K562 (cell line): ENCODE results near the gene GJC2. TPM values are rescaled to one million over a fixed set of nuclear protein-coding genes. Genes with fewer than 3 reads are reported as not detected.

ENCODE experiments used
- AFF4 ChIP-seq: sonication (generic); formaldehyde crosslinking; IDR thresholded peaks from 2 replicates; pipeline ENCODE4 v1.8.0; 2023; ENCODE audit warnings: mild to moderate bottlenecking, missing genetic modification reagents
- ARID2 ChIP-seq: fragments of 450-650 bp; IDR thresholded peaks from 2 replicates; pipeline ENCODE4 v1.6.1; 2017; ENCODE audit warnings: antibody characterized with exemption, mild to moderate bottlenecking
- BRD4 ChIP-seq: fragments of 200-600 bp; sonication (generic); IDR thresholded peaks from 2 replicates; pipeline ENCODE4 v1.6.1; 2017; ENCODE audit warnings: inconsistent platforms
- E2F3 ChIP-seq: fragments of 250-450 bp; sonication (Bioruptor Pico); IDR thresholded peaks from 2 replicates; pipeline ENCODE4 v1.4.0; 2020; ENCODE audit warnings: mild to moderate bottlenecking
- EGR1 ChIP-seq: fragments of 450-650 bp; conservative IDR thresholded peaks from 2 replicates; pipeline ENCODE4 v1.6.1; 2017; ENCODE audit warnings: mild to moderate bottlenecking
- FOSL1 ChIP-seq: fragments of 200-800 bp; sonication (Bioruptor generic); conservative IDR thresholded peaks from 2 replicates; pipeline ENCODE4 v1.6.1; 2016; ENCODE audit warnings: missing genetic modification characterization, missing compliant biosample characterization
- KLF16 ChIP-seq: IDR thresholded peaks from 2 replicates; pipeline ENCODE4 v1.6.1; 2016; ENCODE audit warnings: antibody characterized with exemption
- MCM3 ChIP-seq: fragments of 450-650 bp; IDR thresholded peaks from 2 replicates; pipeline ENCODE4 v1.6.1; 2016
- NBN ChIP-seq: fragments of 450-650 bp; IDR thresholded peaks from 2 replicates; pipeline ENCODE4 v1.6.1; 2016; ENCODE audit warnings: low read depth, mild to moderate bottlenecking
- NCOA6 ChIP-seq: fragments of 450-650 bp; IDR thresholded peaks from 2 replicates; pipeline ENCODE4 v1.6.1; 2017; ENCODE audit warnings: mild to moderate bottlenecking
- POLR2B ChIP-seq: fragments of 450-650 bp; IDR thresholded peaks from 2 replicates; pipeline ENCODE4 v1.6.1; 2018; ENCODE audit warnings: low read depth; ENCODE audit not compliant: partially characterized antibody
- RBFOX2 ChIP-seq: fragments of 200-400 bp; formaldehyde crosslinking; IDR thresholded peaks from 2 replicates; pipeline ENCODE4 v1.6.1; 2017; ENCODE audit warnings: low read depth, mild to moderate bottlenecking, low read length, moderate library complexity
- RBM22 ChIP-seq: fragments of 200-400 bp; formaldehyde crosslinking; IDR thresholded peaks from 2 replicates; pipeline ENCODE4 v1.6.1; 2018; ENCODE audit warnings: low read length, low read depth; ENCODE audit not compliant: poor library complexity, severe bottlenecking
- SIX5 ChIP-seq, 2 experiments: IDR thresholded peaks; 2 replicates each; pipeline ENCODE4 v1.6.1; 2011; ENCODE audit warnings: low read length in 2 of 2, borderline replicate concordance in 1 of 2, low read depth in 1 of 2, mild to moderate bottlenecking in 1 of 2, moderate library complexity in 1 of 2; ENCODE audit not compliant: insufficient read depth in 1 of 2
- U2AF2 ChIP-seq: fragments of 200-400 bp; formaldehyde crosslinking; optimal IDR thresholded peaks from 2 replicates; pipeline ENCODE3; 2017; ENCODE audit warnings: low read depth, mild to moderate bottlenecking, low read length
- ZNF445 ChIP-seq: fragments of 250-450 bp; sonication (Bioruptor Pico); IDR thresholded peaks from 2 replicates; pipeline ENCODE4 v1.4.0; 2020; ENCODE audit warnings: low read depth, mild to moderate bottlenecking, moderate library complexity
- ZNF76 ChIP-seq: fragments of 250-450 bp; sonication (Bioruptor Pico); IDR thresholded peaks from 2 replicates; pipeline ENCODE4 v1.4.0; 2020; ENCODE audit warnings: mild to moderate bottlenecking, moderate library complexity, borderline replicate concordance
- polyA plus RNA-seq, 8 experiments: library from polyadenylated mRNA; depleted of rRNA in 4 of 8; stranded (reverse) in 5 of 8; unstranded in 3 of 8; fragments of >200 nt; fragmentation: Nextera tagmentation in 2 of 8; fragmentation: Illumina TruSeq in 1 of 8; extraction: Ambion mirVana in 2 of 8; extraction: Trizol in 1 of 8; gene quantifications; 2 replicates each; pipeline versions ENCODE4 v1.2.1 to v1.2.3, GENCODE V29; 2011 to 2014; ENCODE audit warnings: inconsistent platforms in 1 of 8, missing spikeins in 1 of 8
- total RNA-seq, 7 experiments: library from RNA; depleted of rRNA in 6 of 7; stranded (reverse); fragments of >200 nt in 6 of 7; fragmentation: Illumina TruSeq in 2 of 7; extraction: Trizol in 2 of 7; gene quantifications; 2 replicates each; pipeline versions ENCODE4 v1.2.1 to v1.2.3, GENCODE V29; 2011 to 2021; ENCODE audit warnings: low replicate concordance in 1 of 7
- TF ChIP-seq, protein P1 (sequence below): sonication (generic); formaldehyde crosslinking; IDR thresholded peaks from 2 replicates; pipeline ENCODE4 v1.8.0; 2022; ENCODE audit warnings: mild to moderate bottlenecking, missing genetic modification reagents
- TF ChIP-seq, protein P2 (sequence below): IDR thresholded peaks from 3 replicates; pipeline ENCODE4 v1.6.1; 2011; ENCODE audit warnings: borderline replicate concordance, mild to moderate bottlenecking; ENCODE audit not compliant: insufficient read length, insufficient read depth

The GJC2 gene
- total and polyA plus RNA-seq, 9 of the 15 experiments (the other 6 are each of a cell fraction or from before 2014, with no cell fraction given), result 0.03 to 0.62 (median 0.11) TPM; not detected in 2

- TF ChIP-seq, protein P1, sequence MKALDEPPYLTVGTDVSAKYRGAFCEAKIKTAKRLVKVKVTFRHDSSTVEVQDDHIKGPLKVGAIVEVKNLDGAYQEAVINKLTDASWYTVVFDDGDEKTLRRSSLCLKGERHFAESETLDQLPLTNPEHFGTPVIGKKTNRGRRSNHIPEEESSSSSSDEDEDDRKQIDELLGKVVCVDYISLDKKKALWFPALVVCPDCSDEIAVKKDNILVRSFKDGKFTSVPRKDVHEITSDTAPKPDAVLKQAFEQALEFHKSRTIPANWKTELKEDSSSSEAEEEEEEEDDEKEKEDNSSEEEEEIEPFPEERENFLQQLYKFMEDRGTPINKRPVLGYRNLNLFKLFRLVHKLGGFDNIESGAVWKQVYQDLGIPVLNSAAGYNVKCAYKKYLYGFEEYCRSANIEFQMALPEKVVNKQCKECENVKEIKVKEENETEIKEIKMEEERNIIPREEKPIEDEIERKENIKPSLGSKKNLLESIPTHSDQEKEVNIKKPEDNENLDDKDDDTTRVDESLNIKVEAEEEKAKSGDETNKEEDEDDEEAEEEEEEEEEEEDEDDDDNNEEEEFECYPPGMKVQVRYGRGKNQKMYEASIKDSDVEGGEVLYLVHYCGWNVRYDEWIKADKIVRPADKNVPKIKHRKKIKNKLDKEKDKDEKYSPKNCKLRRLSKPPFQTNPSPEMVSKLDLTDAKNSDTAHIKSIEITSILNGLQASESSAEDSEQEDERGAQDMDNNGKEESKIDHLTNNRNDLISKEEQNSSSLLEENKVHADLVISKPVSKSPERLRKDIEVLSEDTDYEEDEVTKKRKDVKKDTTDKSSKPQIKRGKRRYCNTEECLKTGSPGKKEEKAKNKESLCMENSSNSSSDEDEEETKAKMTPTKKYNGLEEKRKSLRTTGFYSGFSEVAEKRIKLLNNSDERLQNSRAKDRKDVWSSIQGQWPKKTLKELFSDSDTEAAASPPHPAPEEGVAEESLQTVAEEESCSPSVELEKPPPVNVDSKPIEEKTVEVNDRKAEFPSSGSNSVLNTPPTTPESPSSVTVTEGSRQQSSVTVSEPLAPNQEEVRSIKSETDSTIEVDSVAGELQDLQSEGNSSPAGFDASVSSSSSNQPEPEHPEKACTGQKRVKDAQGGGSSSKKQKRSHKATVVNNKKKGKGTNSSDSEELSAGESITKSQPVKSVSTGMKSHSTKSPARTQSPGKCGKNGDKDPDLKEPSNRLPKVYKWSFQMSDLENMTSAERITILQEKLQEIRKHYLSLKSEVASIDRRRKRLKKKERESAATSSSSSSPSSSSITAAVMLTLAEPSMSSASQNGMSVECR, result peak; percentile 90
- TF ChIP-seq U2AF2, result no peak
- TF ChIP-seq SIX5 (IDR thresholded peaks at IDR 0.05; ENCODE audit: borderline replicate concordance in 1 of 2, insufficient read depth in 1 of 2, low read depth in 1 of 2, low read length in 2 of 2), result peak; percentile 26 to 35; a peak in 2 of 4 replicates
- no peak; the same call in none of the 2 replicates for TF ChIP-seq FOSL1 (tag)
- TF ChIP-seq, protein P2, sequence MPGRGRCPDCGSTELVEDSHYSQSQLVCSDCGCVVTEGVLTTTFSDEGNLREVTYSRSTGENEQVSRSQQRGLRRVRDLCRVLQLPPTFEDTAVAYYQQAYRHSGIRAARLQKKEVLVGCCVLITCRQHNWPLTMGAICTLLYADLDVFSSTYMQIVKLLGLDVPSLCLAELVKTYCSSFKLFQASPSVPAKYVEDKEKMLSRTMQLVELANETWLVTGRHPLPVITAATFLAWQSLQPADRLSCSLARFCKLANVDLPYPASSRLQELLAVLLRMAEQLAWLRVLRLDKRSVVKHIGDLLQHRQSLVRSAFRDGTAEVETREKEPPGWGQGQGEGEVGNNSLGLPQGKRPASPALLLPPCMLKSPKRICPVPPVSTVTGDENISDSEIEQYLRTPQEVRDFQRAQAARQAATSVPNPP, result no peak
- peak; percentile 66; the same call in 1 of the 2 replicates for TF ChIP-seq KLF16
- TF ChIP-seq POLR2B, result peak; percentile 29
- TF ChIP-seq E2F3 (CRISPR knock-in tag), result peak; percentile 92
- peak; percentile 93; the same call in 1 of the 2 replicates for TF ChIP-seq ZNF76
- TF ChIP-seq ARID2, result no peak
- TF ChIP-seq NBN, result peak; percentile 83; the same call in 1 of the 2 replicates
- TF ChIP-seq EGR1, result peak; percentile 88
- peak; percentile 79 for TF ChIP-seq RBM22
- TF ChIP-seq ZNF445 (CRISPR knock-in tag), result 0 out of 2 replicates have a peak, but pooled peaks have one; percentile 23
- peak; percentile 93 for TF ChIP-seq NCOA6
- TF ChIP-seq MCM3, result no peak
- 0 out of 2 replicates have a peak, but pooled peaks have one; percentile 82 for TF ChIP-seq BRD4
- TF ChIP-seq RBFOX2, result peak; percentile 99
- TF ChIP-seq AFF4 (CRISPR knock-in tag), result peak; percentile 74; the same call in 1 of the 2 replicates
Observed at GRCh38 chr1:228165372-228166169, 15.8 kb downstream of the GJC2 start, which contains the start of gene IBA57 (continued).
